Subcutaneous adipose tissue (tissue), 4 donors: ENCODE measurements around the gene MASP1. TPM values are rescaled to one million over a fixed set of nuclear protein-coding genes. Genes with fewer than 3 reads are reported as not detected.

ENCODE experiments used
- total RNA-seq, 4 donors: library from RNA; depleted of rRNA; stranded (reverse); fragments of >200 nt; gene quantifications; one replicate each; pipeline ENCODE4 v1.1.0, GENCODE V29; 2016
- TF ChIP-seq, protein P1 (sequence below): fragments of 450-650 bp; IDR thresholded peaks from one replicate; pipeline ENCODE4 v1.5.1; 2016; ENCODE audit warnings: low read depth, mild to moderate bottlenecking, control low read depth, antibody characterized with exemption, moderate library complexity

MASP1 gene
- total RNA-seq, 4 donors from 2014 or later: 1.5 to 20.4 (median 7.6) TPM

- TF ChIP-seq, protein P1, sequence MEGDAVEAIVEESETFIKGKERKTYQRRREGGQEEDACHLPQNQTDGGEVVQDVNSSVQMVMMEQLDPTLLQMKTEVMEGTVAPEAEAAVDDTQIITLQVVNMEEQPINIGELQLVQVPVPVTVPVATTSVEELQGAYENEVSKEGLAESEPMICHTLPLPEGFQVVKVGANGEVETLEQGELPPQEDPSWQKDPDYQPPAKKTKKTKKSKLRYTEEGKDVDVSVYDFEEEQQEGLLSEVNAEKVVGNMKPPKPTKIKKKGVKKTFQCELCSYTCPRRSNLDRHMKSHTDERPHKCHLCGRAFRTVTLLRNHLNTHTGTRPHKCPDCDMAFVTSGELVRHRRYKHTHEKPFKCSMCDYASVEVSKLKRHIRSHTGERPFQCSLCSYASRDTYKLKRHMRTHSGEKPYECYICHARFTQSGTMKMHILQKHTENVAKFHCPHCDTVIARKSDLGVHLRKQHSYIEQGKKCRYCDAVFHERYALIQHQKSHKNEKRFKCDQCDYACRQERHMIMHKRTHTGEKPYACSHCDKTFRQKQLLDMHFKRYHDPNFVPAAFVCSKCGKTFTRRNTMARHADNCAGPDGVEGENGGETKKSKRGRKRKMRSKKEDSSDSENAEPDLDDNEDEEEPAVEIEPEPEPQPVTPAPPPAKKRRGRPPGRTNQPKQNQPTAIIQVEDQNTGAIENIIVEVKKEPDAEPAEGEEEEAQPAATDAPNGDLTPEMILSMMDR: no peak
Observed at GRCh38 chr3:187211532-187212195, 79.9 kb downstream of the MASP1 start.

GRCh38 chr3:187210545-187211327, 80.8 kb downstream of the MASP1 start:
- TF ChIP-seq, protein P1: no peak

GRCh38 chr3:187210091-187210490, 81.4 kb downstream of the MASP1 start:
- TF ChIP-seq, protein P1: no peak

DNA sequence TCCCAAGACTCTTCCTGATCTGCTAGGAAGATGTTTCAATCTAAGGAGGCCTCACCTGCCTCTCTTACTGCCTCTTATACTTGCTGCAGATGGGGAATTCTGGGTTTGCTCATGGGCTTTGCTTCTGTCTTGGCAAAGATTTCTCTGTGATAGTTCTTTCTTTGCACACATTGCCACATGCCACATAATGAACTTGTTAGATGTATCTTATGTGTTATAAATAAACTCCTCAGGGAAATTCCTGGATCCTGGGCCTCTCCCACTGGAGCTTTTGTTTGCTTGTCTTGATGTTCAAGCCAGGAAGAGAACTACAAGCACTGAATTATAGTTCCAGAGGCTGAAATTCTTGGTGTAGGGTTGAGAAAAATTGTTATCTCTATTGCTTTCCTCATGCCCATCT, 82.0 kb downstream of the MASP1 start:
- TF ChIP-seq, protein P1: no peak

- TF ChIP-seq, protein P1: no peak
Observed at GRCh38 chr3:187208159-187208558, 83.4 kb downstream of the MASP1 start.

GRCh38 chr3:187207624-187208023, 83.9 kb downstream of the MASP1 start:
- TF ChIP-seq, protein P1: no peak

GRCh38 chr3:187207062-187207461, 84.5 kb downstream of the MASP1 start:
- TF ChIP-seq, protein P1: no peak
